H9 (cell line): ENCODE measurements around the gene IFT57. TPM values are rescaled to one million over a fixed set of nuclear protein-coding genes. Genes with fewer than 3 reads are reported as not detected.

ENCODE experiments used
- DNase-seq: peaks from one replicate; pipeline ENCODE4 v3.0.0-alpha.2; 2017
- H2AFZ ChIP-seq: one replicate; pipeline ENCODE4 v1.6.1; 2013; ENCODE audit warnings: mild to moderate bottlenecking, low read length, control low read depth, moderate library complexity
- H2AK5ac ChIP-seq: 2 replicates; pipeline ENCODE4 v1.6.1; 2013; ENCODE audit warnings: low read length, control low read depth, mixed read lengths; ENCODE audit not compliant: insufficient read length
- H2BK120ac ChIP-seq: one replicate; pipeline ENCODE4 v1.6.1; 2013; ENCODE audit warnings: low read depth, mild to moderate bottlenecking, low read length, control low read depth, inconsistent platforms; ENCODE audit not compliant: poor library complexity, severe bottlenecking
- H2BK12ac ChIP-seq: 2 replicates; pipeline ENCODE4 v1.6.1; 2013; ENCODE audit warnings: low read length, control low read depth, mixed read lengths, low read depth; ENCODE audit not compliant: insufficient read length
- H2BK15ac ChIP-seq: 2 replicates; pipeline ENCODE4 v1.6.1; 2013; ENCODE audit warnings: low read depth, low read length, control low read depth
- H2BK20ac ChIP-seq: one replicate; pipeline ENCODE4 v1.6.1; 2013; ENCODE audit warnings: low read depth, mild to moderate bottlenecking, low read length, control low read depth, inconsistent platforms; ENCODE audit not compliant: poor library complexity, severe bottlenecking
- H2BK5ac ChIP-seq: 2 replicates; pipeline ENCODE4 v1.6.1; 2013; ENCODE audit warnings: low read length, control low read depth, mixed read lengths; ENCODE audit not compliant: insufficient read length
- H3K14ac ChIP-seq: 2 replicates; pipeline ENCODE4 v1.6.1; 2013; ENCODE audit warnings: low read length, control low read depth; ENCODE audit not compliant: insufficient read depth
- H3K18ac ChIP-seq: 2 replicates; pipeline ENCODE4 v1.6.1; 2013; ENCODE audit warnings: low read depth, mild to moderate bottlenecking, mixed read lengths, low read length, control low read depth; ENCODE audit not compliant: insufficient read length
- H3K23ac ChIP-seq: 2 replicates; pipeline ENCODE4 v1.6.1; 2013; ENCODE audit warnings: low read length, control low read depth, mixed read lengths, low read depth; ENCODE audit not compliant: insufficient read length
- H3K23me2 ChIP-seq: 2 replicates; pipeline ENCODE4 v1.6.1; 2013; ENCODE audit warnings: low read depth, mild to moderate bottlenecking, mixed read lengths, low read length, control low read depth; ENCODE audit not compliant: insufficient read length, poor library complexity, severe bottlenecking
- H3K27ac ChIP-seq: 2 replicates; pipeline ENCODE4 v1.5.1; 2013; ENCODE audit warnings: low read length, control low read depth, mixed read lengths, low read depth; ENCODE audit not compliant: insufficient read length
- H3K27me3 ChIP-seq: 2 replicates; pipeline ENCODE4 v1.6.1; 2013; ENCODE audit warnings: low read length, control low read depth, inconsistent platforms; ENCODE audit not compliant: insufficient read depth
- H3K4ac ChIP-seq: 2 replicates; pipeline ENCODE4 v1.6.1; 2013; ENCODE audit warnings: low read depth, mild to moderate bottlenecking, control low read depth, inconsistent platforms, low read length, moderate library complexity
- H3K4me1 ChIP-seq: 2 replicates; pipeline ENCODE4 v1.6.1; 2013; ENCODE audit warnings: low read length, control low read depth, inconsistent platforms; ENCODE audit not compliant: insufficient read depth
- H3K4me2 ChIP-seq: 2 replicates; pipeline ENCODE4 v1.6.1; 2013; ENCODE audit warnings: low read length, control low read depth, mixed read lengths; ENCODE audit not compliant: insufficient read length, insufficient read depth
- H3K56ac ChIP-seq: 2 replicates; pipeline ENCODE4 v1.6.1; 2013; ENCODE audit warnings: low read depth, mild to moderate bottlenecking, mixed read lengths, low read length, control low read depth; ENCODE audit not compliant: insufficient read length
- H3K79me1 ChIP-seq: 2 replicates; pipeline ENCODE4 v1.6.1; 2013; ENCODE audit warnings: low read depth, mild to moderate bottlenecking, moderate library complexity, low read length, control low read depth, inconsistent platforms; ENCODE audit not compliant: insufficient read depth, poor library complexity, severe bottlenecking
- H3K79me2 ChIP-seq: 2 replicates; pipeline ENCODE4 v1.6.1; 2013; ENCODE audit warnings: low read length, control low read depth, inconsistent platforms; ENCODE audit not compliant: insufficient read depth
- H3K9ac ChIP-seq: 2 replicates; pipeline ENCODE4 v1.6.1; 2013; ENCODE audit warnings: low read length, control low read depth, mixed read lengths; ENCODE audit not compliant: insufficient read length; ENCODE audit errors: extremely low read depth
- H3K9me3 ChIP-seq: one replicate; pipeline ENCODE4 v1.6.1; 2013; ENCODE audit warnings: low read depth, low read length, inconsistent platforms; ENCODE audit not compliant: control insufficient read depth
- H3T11ph ChIP-seq: one replicate; pipeline ENCODE4 v1.6.1; 2013; ENCODE audit warnings: mild to moderate bottlenecking, low read length, control low read depth, inconsistent platforms
- H4K20me1 ChIP-seq: one replicate; pipeline ENCODE4 v1.6.1; 2013; ENCODE audit not compliant: control insufficient read depth, insufficient read length, insufficient read depth
- H4K5ac ChIP-seq: 2 replicates; pipeline ENCODE4 v1.6.1; 2013; ENCODE audit warnings: low read depth, mild to moderate bottlenecking, mixed read lengths, low read length, control low read depth; ENCODE audit not compliant: insufficient read length
- H4K8ac ChIP-seq: replicated peaks from 2 replicates; pipeline ENCODE4 v1.6.1; 2013; ENCODE audit warnings: low read length, control low read depth, mixed read lengths, low read depth; ENCODE audit not compliant: insufficient read length
- H4K91ac ChIP-seq: 2 replicates; pipeline ENCODE4 v1.6.1; 2013; ENCODE audit warnings: low read depth, mild to moderate bottlenecking, moderate library complexity, mixed read lengths, low read length, control low read depth; ENCODE audit not compliant: insufficient read length
- H3K27ac Mint-ChIP-seq, 3 experiments: 2 replicates in 2 of 3; 3 replicates in 1 of 3; pipeline ENCODE4 v1.8.0; 2020 to 2021; ENCODE audit warnings: mixed read lengths in 3 of 3, mild to moderate bottlenecking in 1 of 3, moderate library complexity in 1 of 3
- H3K27me3 Mint-ChIP-seq: 2 replicates; pipeline ENCODE4 v1.8.0; 2021; ENCODE audit warnings: low read depth, mild to moderate bottlenecking, moderate library complexity, mixed read lengths
- H3K36me3 Mint-ChIP-seq, 3 experiments: 2 replicates in 2 of 3; 3 replicates in 1 of 3; pipeline ENCODE4 v1.8.0; 2020 to 2021; ENCODE audit warnings: low read depth in 3 of 3, mixed read lengths in 3 of 3; ENCODE audit not compliant: insufficient read depth in 1 of 3
- H3K4me1 Mint-ChIP-seq, 2 experiments: 2 replicates each; pipeline ENCODE4 v1.8.0; 2020; ENCODE audit warnings: mixed read lengths in 2 of 2
- H3K4me3 Mint-ChIP-seq, 2 experiments: 2 replicates in 1 of 2; 3 replicates in 1 of 2; pipeline ENCODE4 v1.8.0; 2020 to 2021; ENCODE audit warnings: mild to moderate bottlenecking in 2 of 2, mixed read lengths in 2 of 2, moderate library complexity in 1 of 2
- H3K9me3 Mint-ChIP-seq, 2 experiments: 2 replicates in 1 of 2; 3 replicates in 1 of 2; pipeline ENCODE4 v1.8.0; 2020; ENCODE audit warnings: mild to moderate bottlenecking in 2 of 2, mixed read lengths in 2 of 2, moderate library complexity in 1 of 2
- WGBS: extraction: QIAGEN DNeasy Blood & Tissue Kit; methylation state at CpG from one replicate; pipeline ENCODE4 v1.1.7; 2013; ENCODE audit warnings: missing lambda C conversion rate, low lambda C conversion rate, mixed read lengths; ENCODE audit not compliant: insufficient read length; ENCODE audit errors: extremely low coverage; 5-methylcytosine and 5-hydroxymethylcytosine counted together
- total RNA-seq: library from RNA; stranded (reverse); gene quantifications from 2 replicates; pipeline ENCODE4 v1.2.1, GENCODE V29; 2021
- TF ChIP-seq, protein P1 (sequence below): fragments of 200-600 bp; sonication (generic); conservative IDR thresholded peaks from 3 replicates; pipeline ENCODE4 v1.8.0; 2021; ENCODE audit warnings: antibody characterized with exemption, mild to moderate bottlenecking

Gene IFT57
- total RNA-seq, 1 experiment from 2014 or later: 21.4 TPM

DNA sequence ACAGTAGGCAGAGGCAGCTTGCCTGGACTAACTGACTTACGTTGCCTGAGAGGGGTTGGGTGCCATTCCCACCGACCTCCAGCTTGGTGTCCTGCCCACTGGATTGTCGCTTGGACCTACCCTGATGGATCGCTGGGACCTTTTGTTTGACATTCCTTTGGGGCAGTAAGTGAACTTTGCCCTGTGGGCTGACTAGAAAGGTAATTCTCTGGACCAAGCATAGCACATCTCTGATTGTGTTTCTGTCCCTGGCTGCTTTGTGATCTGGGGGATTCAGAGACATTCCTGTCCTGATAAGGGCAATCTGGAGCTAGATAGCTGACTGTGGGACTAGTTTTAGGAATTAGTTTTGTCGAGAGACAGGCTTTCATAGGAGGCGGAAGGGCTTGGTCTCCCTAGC, 19.5 kb upstream of the IFT57 start:
- Mint-ChIP-seq H3K4me1 (peaks cover 3% of the 10 kb centered on the region in 2 experiments; a peak in 1 of 4 replicates), H3K4me3 (no peak overlapping the region), H3K27ac (no peak overlapping the region), H3K9me3 (peaks cover 10 to 13% of the 10 kb centered on the region in 2 experiments), H3K27me3 (no peaks in the 10 kb centered on the region; the same call in 1 of the 2 replicates), H3K36me3 (peaks cover 5 to 6% (median 5%) of the 10 kb centered on the region in 3 experiments; a peak in 4 of 7 replicates)
- no peaks in the 10 kb centered on the region for H4K20me1 ChIP-seq
- no peaks in the 10 kb centered on the region for H3K23me2 ChIP-seq
- no peak overlapping the region for H4K91ac ChIP-seq
- no peak overlapping the region for H2AK5ac ChIP-seq
- H3K79me1 ChIP-seq: no peaks in the 10 kb centered on the region
- H3K4me1 ChIP-seq: no peaks in the 10 kb centered on the region
- H3K4ac ChIP-seq: no peak overlapping the region
- H2BK5ac ChIP-seq: no peak overlapping the region
- H4K5ac ChIP-seq: no peak overlapping the region
- H3K23ac ChIP-seq: no peak overlapping the region
- H3K9ac ChIP-seq: no peak overlapping the region
- no peak overlapping the region for H2BK20ac ChIP-seq
- no peak overlapping the region for H3T11ph ChIP-seq
- H3K9me3 ChIP-seq: no peaks in the 10 kb centered on the region
- H2BK12ac ChIP-seq: no peak overlapping the region
- no CpG with 5 or more reads among the region's 6 CpGs for WGBS
- H3K56ac ChIP-seq: no peak overlapping the region
- H2BK120ac ChIP-seq: no peak overlapping the region
- DNase-seq: no peak
- no peaks in the 10 kb centered on the region for H3K27me3 ChIP-seq
- H3K27ac ChIP-seq: no peak overlapping the region
- no peak overlapping the region for H3K14ac ChIP-seq
- H4K8ac ChIP-seq: no peak overlapping the region
- H3K18ac ChIP-seq: no peak overlapping the region
- no peak overlapping the region for H2BK15ac ChIP-seq
- H2AFZ ChIP-seq: no peak overlapping the region
- TF ChIP-seq, protein P1, sequence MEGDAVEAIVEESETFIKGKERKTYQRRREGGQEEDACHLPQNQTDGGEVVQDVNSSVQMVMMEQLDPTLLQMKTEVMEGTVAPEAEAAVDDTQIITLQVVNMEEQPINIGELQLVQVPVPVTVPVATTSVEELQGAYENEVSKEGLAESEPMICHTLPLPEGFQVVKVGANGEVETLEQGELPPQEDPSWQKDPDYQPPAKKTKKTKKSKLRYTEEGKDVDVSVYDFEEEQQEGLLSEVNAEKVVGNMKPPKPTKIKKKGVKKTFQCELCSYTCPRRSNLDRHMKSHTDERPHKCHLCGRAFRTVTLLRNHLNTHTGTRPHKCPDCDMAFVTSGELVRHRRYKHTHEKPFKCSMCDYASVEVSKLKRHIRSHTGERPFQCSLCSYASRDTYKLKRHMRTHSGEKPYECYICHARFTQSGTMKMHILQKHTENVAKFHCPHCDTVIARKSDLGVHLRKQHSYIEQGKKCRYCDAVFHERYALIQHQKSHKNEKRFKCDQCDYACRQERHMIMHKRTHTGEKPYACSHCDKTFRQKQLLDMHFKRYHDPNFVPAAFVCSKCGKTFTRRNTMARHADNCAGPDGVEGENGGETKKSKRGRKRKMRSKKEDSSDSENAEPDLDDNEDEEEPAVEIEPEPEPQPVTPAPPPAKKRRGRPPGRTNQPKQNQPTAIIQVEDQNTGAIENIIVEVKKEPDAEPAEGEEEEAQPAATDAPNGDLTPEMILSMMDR: no peak
- H3K4me2 ChIP-seq: no peak overlapping the region
- H3K79me2 ChIP-seq: no peaks in the 10 kb centered on the region
